Activated T-helper 1 cell treated with Interleukin-2 at 50 U/mL for 16 hours (primary cell): Measurements from ENCODE around the gene FNBP1L.

Experiments used
- DNase-seq: peaks from one replicate; pipeline ENCODE4 v3.0.0-alpha.2; 2020; ENCODE audit warnings: low read depth

The FNBP1L gene

DNA sequence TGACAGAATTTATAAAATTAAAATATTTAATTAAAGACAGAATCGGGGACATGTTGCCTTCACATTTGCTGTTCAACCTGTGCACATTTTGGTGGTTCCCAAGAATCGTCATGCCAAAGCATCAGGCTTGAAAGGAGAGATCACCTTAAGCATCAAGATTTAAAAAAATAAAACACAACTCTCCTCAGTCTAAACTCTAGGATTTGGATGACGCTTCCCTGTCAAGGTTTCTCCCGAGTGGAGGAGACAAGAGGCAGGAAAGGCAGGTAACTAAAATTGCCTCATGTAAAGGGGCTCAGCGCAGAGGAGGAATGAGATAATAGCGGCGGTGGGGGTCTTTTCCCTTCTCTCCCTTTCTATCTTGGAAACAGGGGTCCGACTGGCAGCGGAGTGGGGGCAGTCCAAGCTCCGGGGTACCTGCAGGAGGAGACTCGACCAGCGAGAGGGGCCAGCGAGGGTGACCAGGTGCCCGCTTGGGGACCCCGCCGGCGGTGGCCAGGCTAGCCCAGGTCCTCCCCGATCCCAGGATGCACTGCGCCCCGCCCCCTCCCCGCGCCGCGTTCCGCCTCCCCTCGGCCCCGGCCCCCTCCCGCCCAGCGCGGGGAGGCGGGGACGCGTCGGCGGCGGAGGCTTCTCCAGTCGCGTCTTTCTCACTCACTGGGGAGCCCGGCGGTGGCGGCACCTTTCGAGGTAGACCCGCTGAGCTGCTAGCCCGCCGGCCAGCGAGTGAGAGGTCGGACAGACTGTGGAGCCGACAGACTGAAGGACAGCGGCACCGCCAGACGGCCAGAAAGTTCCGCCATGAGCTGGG lies at the start of gene FNBP1L:
Gene FNBP1L (plus strand): TSS at position 638 of the 811 bp plus-strand sequence. CDS start 164 bp downstream, at position 802.
- peak; percentile 32 for DNase-seq

DNA sequence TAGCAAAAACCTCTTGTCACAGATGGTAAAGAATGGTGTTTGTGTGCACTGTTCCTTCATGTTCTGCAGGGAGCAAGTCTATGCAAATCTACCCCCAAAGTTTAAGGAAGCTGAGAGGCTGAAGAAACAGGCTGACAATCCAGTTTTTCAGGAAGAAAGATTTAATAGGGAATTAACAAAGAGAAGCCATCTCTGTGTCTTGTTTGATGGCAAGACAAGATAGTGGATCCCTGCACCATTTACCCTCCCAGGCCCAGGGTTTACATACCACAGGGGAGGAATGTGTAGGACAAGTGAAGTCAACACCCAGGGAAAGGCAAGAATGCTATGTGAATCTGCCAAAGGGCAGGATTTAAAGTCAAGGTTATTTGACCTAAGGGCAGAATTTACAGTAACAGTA lies 48.1 kb upstream of the FNBP1L start:
- DNase-seq: no peak

DNA sequence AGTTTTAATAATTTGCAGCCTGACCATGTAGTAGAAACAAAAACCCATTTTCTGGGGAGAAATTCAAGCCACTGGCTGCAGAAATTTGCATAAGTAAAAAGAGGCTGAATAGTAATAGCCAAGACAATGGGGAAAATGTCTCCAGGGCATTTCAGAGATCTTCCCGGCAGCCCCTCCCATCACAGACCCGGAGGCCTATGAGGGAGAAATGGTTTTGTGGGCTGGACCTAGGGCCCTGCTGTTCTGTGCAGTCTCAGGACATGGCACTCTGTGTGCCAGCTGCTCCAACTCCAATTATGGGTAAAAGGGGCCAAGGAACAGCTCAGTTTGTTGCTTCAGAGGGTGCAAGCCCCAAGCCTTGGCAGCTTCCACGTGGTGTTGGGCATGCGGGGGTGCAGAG lies 39.7 kb upstream of the FNBP1L start:
- no peak for DNase-seq

DNA sequence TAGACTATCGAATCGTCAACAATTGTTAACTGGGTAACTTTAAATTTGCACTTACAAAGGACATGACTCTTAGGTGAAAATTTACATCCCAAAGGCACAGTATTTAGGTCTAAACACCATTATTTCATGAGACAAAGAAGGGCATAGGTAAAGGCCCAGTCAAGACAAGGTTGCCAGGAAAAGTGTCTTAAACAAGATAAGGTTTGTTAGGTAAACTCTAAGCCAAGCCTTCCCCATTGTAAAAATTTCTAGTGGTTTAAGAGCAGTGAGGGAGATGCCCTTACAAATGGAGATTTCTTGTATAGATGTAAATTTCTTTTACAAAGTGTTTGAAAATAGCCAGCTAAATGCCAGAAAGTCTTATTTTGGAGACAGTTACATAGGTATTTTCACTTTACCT lies 36.9 kb upstream of the FNBP1L start:
- DNase-seq: no peak

DNA sequence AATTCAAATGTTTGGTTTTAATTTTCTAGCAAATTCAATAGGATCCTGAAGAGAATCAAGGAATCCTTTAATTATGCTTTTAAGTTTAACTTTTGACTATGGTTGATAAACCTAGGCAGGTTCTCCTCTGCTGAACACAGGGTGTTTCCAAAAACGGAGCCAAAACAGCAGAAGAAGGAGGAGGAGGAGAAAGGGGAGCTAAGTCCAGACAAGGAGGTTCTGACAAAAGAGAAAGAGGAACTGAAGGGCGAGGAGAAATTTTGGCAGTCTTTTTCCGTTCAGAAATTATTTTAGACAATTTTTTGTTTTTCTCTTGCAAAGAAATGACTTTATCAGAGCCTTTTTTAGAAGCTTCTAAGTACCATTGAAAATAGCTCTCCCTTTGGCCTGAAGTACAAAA lies 33.2 kb upstream of the FNBP1L start:
- no peak for DNase-seq

DNA sequence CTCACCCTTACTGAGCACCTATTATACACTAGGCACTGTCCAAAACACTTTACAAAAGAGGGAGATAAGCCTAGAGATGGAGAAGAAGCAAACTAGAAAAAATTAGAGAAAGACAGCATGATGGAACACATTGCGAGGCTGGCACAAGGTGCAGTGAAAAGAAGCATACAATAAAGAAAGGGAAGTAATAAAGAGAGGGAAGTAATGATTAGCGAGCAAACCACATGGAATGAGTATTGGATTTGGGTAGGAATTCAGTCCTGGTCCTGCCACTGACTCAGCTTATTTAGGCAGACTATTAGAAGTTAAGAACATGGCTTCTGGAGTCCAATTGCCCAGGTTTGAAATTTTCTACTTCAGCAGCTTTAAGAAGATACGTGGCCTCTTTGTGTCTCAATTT lies 32.6 kb upstream of the FNBP1L start:
- DNase-seq: no peak

DNA sequence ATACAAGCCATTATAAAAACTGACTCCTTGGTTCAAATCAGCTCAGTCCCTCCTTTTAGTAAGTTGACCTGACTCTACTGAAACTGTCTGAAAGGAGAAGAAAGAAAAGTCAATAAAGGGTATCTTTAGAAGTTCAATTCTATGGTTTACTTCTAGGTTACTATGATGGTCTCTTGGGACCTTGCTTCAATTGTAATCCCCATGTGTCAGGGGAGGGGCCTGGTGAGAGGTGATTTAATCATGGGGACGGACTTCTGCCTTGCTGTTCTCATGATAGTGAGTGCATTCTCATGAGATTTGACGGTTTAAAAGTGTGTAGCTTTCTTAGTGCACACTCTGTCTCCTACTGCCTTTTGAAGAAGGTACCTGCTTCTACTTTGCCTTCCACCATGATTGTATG lies 31.7 kb upstream of the FNBP1L start:
- no peak for DNase-seq

DNA sequence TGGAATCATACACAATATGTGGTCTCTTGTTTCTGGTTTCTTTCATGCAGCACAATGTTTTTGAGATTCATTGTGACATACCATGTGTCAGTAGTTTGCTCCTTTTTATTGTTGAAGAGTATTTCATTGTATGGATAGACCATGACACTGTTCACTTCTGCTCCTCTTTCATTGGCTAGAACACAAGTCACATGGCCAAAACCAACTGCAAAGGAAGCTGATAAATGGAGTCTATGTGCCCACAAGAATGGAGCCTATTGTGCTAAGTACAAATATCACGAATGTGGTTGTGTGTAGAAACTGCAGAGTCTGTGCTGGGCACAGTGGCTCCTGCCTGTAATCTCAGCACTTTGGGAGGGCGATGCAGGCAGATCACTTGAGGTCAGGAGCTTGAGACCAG lies 28.6 kb upstream of the FNBP1L start:
- no peak for DNase-seq

DNA sequence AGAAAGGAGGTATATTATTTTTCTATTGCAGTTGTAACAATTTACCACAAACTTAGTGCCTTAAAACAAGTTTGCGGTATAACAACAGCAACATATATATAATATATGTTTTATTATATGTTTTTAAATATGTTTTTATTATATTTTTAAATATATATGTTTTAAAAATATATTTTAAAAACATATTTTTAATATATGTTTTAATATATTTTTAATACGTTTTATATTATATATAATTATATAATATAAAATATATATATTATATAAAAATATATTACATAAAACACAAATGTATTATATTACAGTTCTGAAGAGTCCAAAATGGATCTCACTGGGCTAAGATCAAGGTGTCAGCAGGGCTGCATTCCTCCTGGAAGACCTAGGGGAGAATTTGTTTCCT lies 27.5 kb upstream of the FNBP1L start:
- DNase-seq: no peak

DNA sequence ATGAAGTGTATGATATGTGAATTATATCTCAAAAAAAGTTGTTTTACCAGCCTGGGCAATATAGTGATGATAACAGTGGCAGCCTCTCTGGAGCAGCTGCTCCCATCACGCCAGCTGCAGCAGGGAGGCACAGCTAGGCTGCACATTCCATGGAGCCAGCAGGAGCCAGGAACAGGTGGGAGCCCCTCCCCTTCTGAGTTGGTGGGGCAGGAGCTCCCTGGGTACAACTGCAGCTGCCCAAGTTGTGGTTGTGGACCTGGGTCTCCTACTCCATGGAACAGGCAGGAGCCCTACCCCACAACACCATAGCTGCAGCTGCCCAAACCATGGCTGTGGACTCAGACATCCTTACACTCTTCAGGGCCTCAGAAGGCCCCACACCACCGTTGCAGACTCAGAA lies 21.7 kb upstream of the FNBP1L start:
- DNase-seq: no peak

DNA sequence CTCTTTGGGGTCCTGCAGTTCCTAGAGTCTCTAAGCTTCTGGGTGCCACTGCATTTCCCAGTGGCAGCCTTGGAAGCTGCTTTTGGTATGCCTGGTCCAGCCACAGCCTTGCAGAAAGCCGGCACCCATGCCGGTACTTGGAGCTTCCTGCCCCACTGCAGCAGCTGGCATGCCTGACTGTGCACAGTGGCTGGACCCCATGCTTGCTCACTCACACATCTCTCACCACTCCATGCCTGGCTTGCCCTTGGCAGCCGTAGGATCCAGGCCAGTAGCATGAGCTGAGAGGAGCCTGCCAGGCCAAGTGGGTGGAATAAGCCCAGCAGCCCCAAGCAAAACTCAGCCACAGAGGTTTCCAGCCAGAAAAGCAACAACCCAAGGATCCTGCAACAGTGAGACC lies 20.3 kb upstream of the FNBP1L start:
- no peak for DNase-seq

DNA sequence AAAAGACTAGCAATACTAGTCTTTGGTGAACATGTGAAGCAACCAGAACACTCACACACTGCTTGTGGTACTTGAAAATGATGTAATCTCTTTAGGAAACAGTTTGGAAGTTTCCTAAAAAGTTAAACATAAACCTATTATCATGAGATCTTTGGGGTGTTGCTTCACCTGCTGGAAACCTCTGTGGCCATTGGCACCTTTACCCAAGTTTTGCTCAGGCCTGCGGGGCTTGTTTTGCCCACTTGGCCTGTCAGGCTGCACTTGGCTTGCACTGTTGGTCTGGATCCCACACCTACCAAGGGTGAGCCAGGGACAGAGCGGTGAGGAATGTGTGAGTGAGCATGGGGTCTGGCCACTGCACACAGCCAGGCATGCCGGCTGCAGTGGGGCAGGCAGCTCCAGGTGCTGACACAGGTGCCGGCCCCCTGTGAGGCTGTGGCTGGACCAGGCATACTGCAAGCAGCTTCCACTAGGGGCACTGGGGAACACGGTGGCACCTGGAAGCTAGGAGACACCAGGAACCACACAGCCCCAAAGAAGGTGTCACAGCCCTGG lies 14.4 kb upstream of the FNBP1L start:
- no peak for DNase-seq

DNA sequence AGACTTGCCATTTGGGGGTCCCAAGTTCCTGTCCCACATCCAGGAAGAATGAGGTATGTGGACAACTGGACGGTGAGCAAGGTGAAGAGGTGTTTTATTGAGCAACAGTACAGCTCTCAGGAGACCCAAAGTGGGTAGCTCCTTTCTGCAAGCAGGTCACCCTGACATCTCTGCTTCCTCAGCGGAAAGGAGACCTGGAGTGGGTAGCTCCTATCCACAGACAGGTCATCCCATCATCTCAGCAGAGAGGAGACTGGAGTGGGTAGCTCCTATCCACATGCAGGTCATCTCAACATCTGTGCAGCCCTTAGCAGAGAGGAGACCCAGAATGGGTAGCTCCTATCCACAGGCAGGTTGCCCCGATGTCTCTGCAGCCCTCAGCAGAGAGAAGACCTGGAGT lies 13.8 kb upstream of the FNBP1L start:
- no peak for DNase-seq

DNA sequence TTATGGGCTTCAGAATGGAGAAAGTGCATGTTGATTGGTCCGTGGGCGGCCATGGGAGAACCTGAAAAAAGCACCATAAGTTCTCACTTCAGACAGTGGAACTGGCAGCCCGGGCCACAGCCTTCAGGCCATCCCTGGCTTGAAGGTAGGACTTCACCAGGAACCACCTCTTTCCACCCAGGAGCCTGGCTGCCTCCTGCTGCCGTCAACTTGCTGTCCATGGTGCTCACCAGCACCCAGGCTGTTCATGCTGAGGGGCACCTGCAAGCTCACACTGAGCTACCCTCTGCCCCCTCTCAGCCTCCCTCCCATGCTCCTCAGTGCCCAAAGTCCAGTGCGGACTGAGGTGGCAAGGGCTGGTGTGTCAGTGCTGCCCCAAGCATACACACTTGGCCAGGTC lies 12.9 kb upstream of the FNBP1L start:
- no peak for DNase-seq

DNA sequence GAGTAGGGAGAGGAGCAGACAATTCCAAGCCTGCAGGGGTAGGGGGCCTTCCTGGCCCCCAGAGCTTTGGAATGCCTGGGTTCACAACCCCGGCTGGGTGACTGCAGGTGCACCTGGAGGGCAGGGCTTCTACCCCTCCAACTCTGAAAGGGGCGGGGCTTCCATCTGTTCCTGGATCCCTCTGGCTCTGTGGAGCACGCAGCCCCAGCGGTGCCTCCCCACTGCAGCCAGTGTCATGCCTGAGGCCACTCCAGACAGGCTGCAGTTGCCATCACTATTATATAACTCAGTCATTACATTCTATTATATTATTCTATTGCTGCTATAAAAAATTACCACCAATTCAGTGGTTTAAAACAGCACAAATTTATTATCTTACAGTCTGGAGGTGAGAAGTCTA lies 12.5 kb upstream of the FNBP1L start:
- no peak for DNase-seq

DNA sequence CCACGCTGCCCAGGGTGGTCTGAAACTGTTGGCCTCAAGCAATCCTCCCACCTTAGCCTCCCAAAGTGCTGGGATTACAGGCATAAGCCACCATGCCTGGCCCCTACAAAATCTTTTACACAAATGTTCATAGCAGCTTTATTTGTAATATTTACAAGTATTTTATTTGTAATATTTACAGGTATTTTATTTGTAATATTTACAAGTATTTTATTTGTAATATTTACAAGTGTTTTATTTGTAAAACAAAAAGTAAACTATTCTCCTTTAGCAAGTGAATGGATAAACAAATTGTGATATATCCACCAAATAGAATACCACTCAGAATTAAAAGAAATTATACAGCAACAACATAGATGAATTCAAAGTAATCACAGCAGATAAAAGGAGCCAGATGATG lies 11.4 kb upstream of the FNBP1L start:
- no peak for DNase-seq

DNA sequence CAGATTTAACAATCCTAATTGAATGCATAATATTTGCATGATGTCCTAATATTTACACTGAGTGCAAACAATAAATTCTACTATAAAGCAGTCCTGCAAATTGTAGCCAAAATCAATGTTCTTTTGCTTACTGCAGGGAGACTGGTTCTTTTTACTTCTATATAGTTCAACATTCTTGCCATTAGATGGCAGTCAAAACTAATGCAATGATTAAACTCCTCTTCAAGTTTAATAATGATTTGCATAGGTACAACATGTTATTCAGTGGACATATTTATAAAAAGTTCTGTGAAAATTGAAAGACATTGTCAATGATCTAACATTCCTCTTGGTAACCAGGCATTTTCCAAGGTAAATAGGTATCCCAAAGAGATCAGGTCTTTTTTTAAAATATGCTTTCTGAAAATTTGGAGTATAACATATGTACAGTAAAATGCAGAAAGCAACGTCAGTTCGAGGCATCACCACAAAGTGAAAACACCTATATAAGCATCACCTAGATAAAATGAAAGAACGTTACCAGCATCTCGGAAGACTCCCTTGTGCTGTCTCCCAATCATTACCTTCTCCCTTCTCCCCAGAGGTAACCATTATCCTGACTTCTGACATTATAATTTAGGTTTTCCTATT lies 9.8 kb upstream of the FNBP1L start:
- no peak for DNase-seq

DNA sequence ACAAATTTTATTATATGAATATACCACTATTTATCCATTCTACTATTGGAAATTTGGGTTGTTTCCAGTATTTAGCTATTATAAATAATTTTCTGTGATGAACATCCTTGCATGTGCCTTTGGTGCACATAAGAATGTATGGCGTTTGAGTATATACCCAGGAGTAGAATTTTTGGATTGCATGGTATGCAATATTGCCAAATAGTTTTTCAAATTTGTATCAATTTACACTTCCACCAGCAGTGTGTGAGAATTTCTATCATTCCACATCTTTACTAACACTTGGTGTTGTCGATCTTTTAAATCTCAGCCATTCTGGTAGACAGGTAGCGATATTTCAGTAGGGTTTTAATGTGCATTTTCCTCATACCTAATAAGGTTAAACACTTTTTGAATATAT lies 9.2 kb upstream of the FNBP1L start:
- DNase-seq: no peak

DNA sequence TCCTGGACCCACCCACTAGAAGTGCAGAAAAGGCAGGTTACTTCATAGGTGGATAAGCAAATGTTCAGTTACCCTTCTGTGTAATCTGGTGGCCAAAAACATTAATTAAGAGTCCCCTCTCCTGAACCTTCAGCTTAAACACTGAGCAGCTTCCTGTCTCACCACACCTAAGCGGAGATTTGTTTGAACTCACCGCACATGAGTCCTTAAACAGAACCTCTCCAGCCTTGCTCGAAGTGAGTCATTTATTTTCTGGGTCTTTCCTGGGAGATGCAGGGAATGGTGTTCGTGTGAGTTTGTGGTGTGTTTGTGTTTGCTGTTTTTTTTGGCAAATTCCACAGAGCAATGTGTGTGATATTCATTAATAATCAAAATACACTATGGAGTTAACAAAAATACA lies 7.6 kb upstream of the FNBP1L start:
- no peak for DNase-seq

DNA sequence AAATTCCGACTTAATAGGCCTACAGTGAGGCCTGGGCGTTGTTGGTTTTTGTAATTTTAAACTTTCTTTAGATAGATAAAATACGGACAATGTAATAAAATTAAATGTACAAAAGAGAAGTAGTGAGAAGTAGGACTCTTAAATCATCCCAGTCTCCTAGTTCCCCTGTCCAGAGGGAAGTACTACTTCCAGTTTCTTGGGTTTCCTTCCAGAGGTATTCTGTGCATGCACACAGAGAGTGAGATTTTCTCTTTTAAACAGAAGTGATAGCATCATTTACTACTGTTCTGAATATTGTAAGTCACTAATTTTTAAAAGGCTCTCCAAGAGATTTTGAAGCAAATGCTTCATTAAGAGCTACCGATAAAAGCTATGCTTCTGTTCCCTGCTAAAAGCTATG lies 7.2 kb upstream of the FNBP1L start:
- no peak for DNase-seq

DNA sequence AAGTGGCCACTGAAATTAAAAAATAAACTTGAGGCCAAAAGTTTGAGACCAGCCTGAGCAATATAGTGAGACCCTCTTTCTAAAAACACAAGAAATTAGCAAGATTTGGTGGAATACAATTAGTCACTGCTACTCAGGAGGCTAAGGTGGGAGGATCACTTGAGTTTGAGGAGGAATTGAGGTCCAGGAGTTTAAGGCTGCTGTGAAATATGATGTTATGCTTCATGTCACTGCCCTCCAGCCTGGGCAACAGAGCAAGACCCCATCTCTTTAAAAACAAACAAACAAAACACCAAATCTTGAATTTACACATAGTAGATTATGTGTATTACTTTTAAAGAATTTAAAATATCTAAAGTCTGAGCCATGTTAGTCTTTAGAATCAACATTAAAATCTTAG lies 6.3 kb upstream of the FNBP1L start:
- no peak for DNase-seq

DNA sequence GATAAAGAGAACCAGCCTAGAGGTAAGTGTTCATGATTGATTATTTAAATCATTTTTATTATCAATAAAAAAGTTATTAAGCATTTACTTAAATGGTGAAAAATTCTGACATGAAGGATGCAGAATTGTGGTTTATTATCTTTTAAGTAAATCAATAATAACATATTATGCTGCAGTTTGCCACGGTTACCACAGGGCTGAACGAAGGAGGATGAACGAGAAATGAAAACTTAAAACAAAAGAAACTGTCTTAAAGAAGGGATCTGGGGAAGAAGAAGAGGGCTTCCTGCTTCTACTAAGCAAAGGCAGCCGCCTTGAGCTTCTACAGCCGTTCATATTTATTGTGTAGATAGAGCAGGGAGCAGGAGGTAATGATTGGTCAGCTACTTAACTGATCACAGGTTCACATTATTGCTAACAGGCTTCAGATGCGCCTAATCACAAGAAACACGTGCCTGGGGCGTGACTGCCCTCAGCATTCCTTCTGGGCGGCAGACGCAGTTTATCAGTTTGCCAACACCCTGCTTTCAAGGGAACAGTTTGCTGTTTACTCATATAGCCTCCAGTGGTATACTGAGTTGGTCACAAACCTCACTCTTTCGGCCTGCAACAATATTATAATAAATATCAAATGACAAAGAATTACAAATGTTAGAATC lies 5.8 kb upstream of the FNBP1L start:
- no peak for DNase-seq

DNA sequence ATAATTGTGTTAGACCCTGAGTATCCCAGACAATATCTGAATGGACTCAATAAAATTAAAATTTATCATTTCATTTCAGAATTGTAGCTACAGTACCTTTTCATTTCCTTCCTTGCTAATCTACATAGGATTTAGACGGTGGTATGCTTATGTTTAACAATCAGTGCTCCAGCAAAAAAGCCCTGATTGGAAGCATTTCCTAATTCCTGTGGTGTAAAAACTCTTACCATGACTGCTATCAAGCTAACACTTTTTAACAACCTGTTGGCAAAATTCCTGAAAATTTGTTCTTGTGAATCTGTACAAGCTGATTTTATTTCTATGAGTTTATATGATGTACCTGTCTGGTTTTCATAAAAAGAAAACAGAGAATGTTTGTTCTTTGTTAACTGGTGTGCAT lies 5.2 kb upstream of the FNBP1L start:
- no peak for DNase-seq
